ENCODE data around the gene LTBP3.

GRCh38 chr11:65586676-65587075 lies 28.5 kb upstream of the LTBP3 start:
- no peak for TF ChIP-seq SUZ12 (IDR thresholded peaks at IDR 0.05; ENCODE audit: extremely low read depth, insufficient read depth, insufficient read length)
- TF ChIP-seq YY1 (IDR thresholded peaks at IDR 0.05; ENCODE audit: insufficient read depth, insufficient read length), result no peak

All from NT2/D1 (cell line).